ENCODE data around the gene GJA3. TPM values are rescaled to one million over a fixed set of nuclear protein-coding genes. Genes with fewer than 3 reads are reported as not detected.

GJA3 gene
- total RNA-seq, 2 donors from 2014 or later = 0.67 to 0.74 TPM

DNA sequence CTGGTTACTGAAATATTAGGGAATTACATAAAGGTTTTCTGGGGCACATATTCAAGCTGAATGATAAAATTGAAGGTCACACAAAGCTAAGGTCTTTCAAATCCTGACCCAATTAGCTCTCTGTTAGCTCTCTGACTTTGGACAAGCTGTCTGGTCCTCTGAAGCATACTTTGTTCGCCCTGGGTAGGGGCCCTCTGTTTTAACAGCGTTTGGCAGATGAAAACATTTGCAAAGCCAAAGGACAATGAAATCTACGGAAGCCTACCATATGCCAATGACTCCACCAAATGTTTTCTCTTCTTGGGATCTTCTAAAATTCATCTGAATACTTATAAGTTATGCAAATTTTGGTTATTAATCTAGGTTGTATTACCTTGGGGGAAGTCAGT lies 14.5 kb upstream of the GJA3 start:
- Mint-ChIP-seq H3K9me3 (peaks cover 0 to 1% of the 10 kb centered on the region in 2 donors), H3K36me3 (ENCODE audit: insufficient read depth in 2 of 2) (no peaks in the 10 kb centered on the region), H3K27ac (no peak overlapping the region), H3K4me3 (peak overlapping the region in 1 of 2 donors; percentile 30), H3K4me1 (ENCODE audit: low read depth) (peaks cover 30% of the 10 kb centered on the region), H3K27me3 (ENCODE audit: low read depth) (peaks cover 87% of the 10 kb centered on the region)
- no peak for DNase-seq
- ATAC-seq (replicated peaks in 1 of 2) = no peak

DNA sequence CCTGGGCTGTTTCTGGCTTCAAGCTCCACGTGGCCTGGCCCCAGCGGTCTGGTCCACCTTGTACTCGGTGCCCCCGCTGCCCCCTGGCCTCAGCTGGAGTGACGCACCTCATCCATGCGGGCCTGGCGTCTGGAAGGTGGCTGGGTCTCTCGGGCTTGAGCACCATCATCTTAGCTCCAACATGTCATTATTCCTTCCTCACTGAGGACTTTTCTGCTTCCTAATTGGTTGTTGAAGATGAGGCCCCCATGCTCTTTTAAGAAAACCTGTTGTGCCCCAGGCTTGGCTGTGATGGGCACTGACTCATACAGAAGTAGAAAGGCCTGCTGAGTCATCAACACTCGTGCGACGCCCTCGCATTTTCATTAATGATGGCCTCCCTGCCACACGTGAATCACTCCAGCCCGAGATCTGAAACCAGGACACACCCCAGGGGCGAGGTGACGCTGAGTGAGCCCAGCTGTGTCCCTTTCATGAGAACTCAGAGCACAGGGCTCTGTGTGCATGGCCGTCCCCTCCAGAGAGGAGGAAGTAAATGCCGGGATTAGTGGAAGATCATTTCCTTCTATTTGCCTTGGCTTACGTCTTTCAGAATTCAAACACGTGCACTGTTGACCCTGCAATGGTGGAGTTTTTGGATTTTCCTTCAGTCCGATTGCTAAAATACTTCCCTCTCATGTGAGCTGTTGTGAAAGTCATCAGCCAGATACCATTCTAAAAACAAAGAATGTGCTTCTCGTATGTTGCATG lies 14.0 kb upstream of the GJA3 start:
- Mint-ChIP-seq H3K36me3 (ENCODE audit: insufficient read depth in 2 of 2) (no peaks in the 10 kb centered on the region), H3K4me1 (ENCODE audit: low read depth) (peaks cover 30% of the 10 kb centered on the region), H3K27ac (no peak overlapping the region), H3K4me3 (peak overlapping the region; percentile 30 to 61), H3K27me3 (ENCODE audit: low read depth) (peaks cover 87% of the 10 kb centered on the region), H3K9me3 (peaks cover 0 to 1% of the 10 kb centered on the region in 2 donors)
- DNase-seq = peak; percentile 68 to 81
- peak; percentile 94 to 96 for ATAC-seq (replicated peaks in 1 of 2)

DNA sequence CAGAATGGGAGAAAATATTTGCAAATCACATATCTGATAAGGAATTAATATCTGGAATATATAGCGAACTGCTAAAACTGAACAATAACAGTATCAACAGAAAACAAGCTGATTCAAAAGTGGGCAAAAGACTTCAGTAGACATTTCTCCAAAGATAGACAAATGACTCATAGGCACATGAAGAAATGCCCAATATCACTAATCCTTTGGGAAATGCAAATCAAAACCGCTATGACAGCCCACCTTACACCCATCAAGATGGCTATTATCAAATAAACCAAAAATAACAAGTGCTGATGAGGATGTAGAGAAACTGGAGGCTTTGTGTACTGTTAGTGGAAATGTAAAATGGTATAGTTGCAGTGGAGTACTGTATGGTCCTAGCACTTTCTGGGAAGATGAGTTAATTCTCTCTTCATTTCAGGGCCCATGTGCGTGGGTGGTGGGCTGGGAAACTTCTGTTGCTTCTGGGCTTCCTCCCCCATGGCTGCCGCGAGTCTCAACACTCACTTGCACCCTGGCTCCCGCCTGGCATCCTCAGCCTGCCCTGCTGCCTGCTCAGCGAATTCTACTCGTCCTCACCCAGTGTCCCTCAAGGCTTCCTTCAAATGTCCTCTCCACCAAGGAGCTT lies 12.4 kb upstream of the GJA3 start:
- Mint-ChIP-seq H3K4me3 (peak overlapping the region; percentile 11 to 36), H3K27me3 (ENCODE audit: low read depth) (peaks cover 82% of the 10 kb centered on the region), H3K36me3 (ENCODE audit: insufficient read depth in 2 of 2) (no peaks in the 10 kb centered on the region), H3K4me1 (ENCODE audit: low read depth) (peaks cover 28% of the 10 kb centered on the region), H3K27ac (no peak overlapping the region), H3K9me3 (peaks cover 0 to 1% of the 10 kb centered on the region in 2 donors)
- DNase-seq (no peak), ATAC-seq (replicated peaks in 1 of 2) (peak in 1 of 2 donors; percentile 1)

DNA sequence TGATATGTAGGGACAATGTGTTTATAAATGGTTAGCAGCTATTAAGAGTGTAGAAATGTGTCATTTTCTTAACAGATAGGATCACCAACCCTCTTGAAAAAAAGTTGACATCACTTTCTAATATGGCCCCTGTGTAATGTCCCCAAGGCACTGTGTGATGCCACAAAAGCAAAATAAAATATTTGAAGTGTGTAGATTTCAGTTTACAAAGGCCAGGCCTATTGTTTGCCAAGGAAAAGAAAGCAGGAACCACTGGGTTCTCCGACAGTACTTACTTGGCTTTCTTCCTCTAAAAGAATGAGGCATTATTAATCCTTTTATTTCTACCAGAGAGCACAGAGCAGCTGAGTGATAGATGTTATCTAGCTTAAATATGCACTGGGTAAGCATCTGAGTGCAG lies 10.5 kb upstream of the GJA3 start:
- H3K27ac Mint-ChIP-seq = no peak overlapping the region
- peaks cover 24% of the 10 kb centered on the region for H3K4me1 Mint-ChIP-seq (ENCODE audit: low read depth)
- no peak overlapping the region for H3K4me3 Mint-ChIP-seq
- no peak for DNase-seq
- no peaks in the 10 kb centered on the region for H3K36me3 Mint-ChIP-seq (ENCODE audit: insufficient read depth in 2 of 2)
- no peak for ATAC-seq (replicated peaks in 1 of 2)
- H3K9me3 Mint-ChIP-seq = peaks cover 0 to 1% of the 10 kb centered on the region in 2 donors
- peaks cover 86% of the 10 kb centered on the region for H3K27me3 Mint-ChIP-seq (ENCODE audit: low read depth)

DNA sequence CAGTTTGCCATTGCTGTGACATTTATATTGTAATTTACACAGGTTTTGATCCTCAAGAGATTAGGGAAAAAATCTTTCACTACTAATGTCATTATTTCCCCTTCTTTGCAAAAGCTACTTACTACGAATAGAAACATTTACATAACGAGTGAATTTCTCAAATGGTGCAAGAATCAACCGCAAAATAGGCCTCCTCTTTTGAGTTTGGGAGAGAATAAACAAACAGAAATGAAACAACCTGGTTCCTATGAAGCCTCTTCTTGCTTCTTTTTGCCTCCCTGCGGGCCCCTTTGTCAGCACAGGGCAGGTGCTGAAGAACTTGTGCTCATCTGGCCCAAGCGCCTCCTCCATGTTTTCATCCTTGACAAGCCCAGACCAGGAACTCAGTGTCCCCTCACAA lies 10.1 kb upstream of the GJA3 start:
- DNase-seq (no peak), ATAC-seq (replicated peaks in 1 of 2) (no peak)
- no peak overlapping the region for H3K4me3 Mint-ChIP-seq
- H3K27me3 Mint-ChIP-seq (ENCODE audit: low read depth) = peaks cover 86% of the 10 kb centered on the region
- H3K9me3 Mint-ChIP-seq = peaks cover 0 to 1% of the 10 kb centered on the region in 2 donors
- no peak overlapping the region for H3K27ac Mint-ChIP-seq
- no peaks in the 10 kb centered on the region for H3K36me3 Mint-ChIP-seq (ENCODE audit: insufficient read depth in 2 of 2)
- H3K4me1 Mint-ChIP-seq (ENCODE audit: low read depth) = peaks cover 24% of the 10 kb centered on the region

DNA sequence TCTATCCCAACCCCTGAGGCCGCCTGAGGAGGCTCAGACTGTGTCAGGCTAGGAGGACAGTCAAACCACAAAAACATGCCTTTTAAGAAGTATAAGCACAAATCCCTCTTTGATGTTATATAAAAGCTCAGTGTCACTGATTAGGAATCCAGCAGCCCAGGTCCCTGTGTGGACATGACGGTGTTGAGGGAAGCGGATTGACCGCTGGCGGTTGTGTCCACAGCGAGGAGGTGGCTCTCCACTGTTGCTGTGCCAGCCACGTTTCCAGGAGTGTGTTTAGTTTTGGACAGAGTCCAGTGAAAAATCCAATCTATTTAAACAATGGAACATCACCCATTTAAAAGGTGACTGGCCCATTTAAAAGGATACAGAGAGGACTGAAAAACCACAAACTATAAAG lies 7.5 kb upstream of the GJA3 start:
- peaks cover 2% of the 10 kb centered on the region for H3K4me1 Mint-ChIP-seq (ENCODE audit: low read depth)
- DNase-seq (no peak), ATAC-seq (replicated peaks in 1 of 2) (no peak)
- peaks cover 0 to 1% of the 10 kb centered on the region in 2 donors for H3K9me3 Mint-ChIP-seq
- peaks cover 80% of the 10 kb centered on the region for H3K27me3 Mint-ChIP-seq (ENCODE audit: low read depth)
- no peaks in the 10 kb centered on the region for H3K36me3 Mint-ChIP-seq (ENCODE audit: insufficient read depth in 2 of 2)
- no peak overlapping the region for H3K27ac Mint-ChIP-seq
- no peak overlapping the region for H3K4me3 Mint-ChIP-seq

DNA sequence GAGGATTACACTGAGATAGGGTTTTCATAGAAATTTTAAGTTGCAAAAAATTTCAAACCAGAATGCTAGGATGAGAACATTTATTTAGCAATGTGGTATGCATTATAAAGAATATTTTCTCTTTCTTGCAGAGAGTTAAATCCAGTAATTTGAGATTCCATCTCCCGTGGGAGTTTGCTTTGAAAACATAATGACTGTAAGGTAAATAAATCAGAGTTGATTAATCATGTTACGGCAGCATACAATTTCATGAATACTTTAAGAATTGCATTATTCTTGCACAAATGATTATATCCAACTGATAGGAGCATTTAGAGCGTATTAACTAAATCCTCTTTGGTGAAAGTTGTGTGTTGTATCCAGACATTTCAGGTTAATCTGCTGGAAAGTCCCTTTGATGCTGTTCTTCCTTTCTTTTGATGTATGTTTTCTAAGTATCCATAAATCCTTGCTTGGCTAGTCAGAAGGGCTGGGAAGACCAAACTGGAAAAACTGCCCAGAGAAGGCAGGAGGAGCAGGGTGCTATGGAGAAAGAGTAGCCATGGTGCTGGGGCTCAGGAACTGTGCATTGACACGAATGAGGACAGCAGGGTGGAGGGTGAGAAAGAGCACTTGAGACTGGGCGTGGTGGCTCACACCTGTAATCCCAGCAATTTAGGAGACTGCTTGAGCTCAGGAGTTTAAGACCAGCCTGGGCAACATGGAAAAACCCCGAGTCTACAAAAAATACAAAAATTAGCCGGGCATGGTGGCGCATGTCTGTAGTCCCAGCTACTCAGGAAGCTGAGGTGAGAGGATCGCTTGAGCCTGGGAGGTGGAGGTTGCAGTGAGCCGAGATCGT lies 4.8 kb upstream of the GJA3 start:
- ATAC-seq (replicated peaks in 1 of 2) (no peak), DNase-seq (no peak)
- peaks cover 6% of the 10 kb centered on the region for H3K4me1 Mint-ChIP-seq (ENCODE audit: low read depth)
- H3K27ac Mint-ChIP-seq = no peak overlapping the region
- H3K36me3 Mint-ChIP-seq (ENCODE audit: insufficient read depth in 2 of 2) = no peaks in the 10 kb centered on the region
- no peak overlapping the region for H3K4me3 Mint-ChIP-seq
- no peaks in the 10 kb centered on the region for H3K9me3 Mint-ChIP-seq
- H3K27me3 Mint-ChIP-seq (ENCODE audit: low read depth) = peaks cover 71% of the 10 kb centered on the region

DNA sequence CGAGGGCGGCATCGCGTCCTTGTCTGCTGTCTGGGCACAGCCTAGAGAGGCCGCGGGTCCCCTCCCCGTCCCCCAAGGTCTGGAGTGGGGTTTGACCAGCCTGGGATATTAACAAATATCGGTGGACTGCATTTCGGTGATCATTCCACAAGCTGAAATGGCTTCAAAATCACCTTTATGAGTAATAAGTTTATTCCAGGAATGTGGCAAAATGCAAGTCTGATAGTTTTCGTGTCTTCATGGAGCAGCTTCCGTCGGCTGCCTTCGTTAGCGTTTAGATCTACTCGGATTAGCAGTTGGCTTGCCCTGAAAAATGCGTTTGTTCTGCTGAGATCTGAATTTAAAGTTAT lies 1.1 kb upstream of the GJA3 start:
- peaks cover 15% of the 10 kb centered on the region for H3K4me1 Mint-ChIP-seq (ENCODE audit: low read depth)
- no peaks in the 10 kb centered on the region for H3K9me3 Mint-ChIP-seq
- H3K4me3 Mint-ChIP-seq = peak overlapping the region; percentile 85 to 90
- H3K27ac Mint-ChIP-seq = no peak overlapping the region
- peaks cover 1 to 2% of the 10 kb centered on the region in 2 donors for H3K36me3 Mint-ChIP-seq (ENCODE audit: insufficient read depth in 2 of 2)
- ATAC-seq (replicated peaks in 1 of 2) (no peak), DNase-seq (no peak)
- peaks cover 59% of the 10 kb centered on the region for H3K27me3 Mint-ChIP-seq (ENCODE audit: low read depth)

DNA sequence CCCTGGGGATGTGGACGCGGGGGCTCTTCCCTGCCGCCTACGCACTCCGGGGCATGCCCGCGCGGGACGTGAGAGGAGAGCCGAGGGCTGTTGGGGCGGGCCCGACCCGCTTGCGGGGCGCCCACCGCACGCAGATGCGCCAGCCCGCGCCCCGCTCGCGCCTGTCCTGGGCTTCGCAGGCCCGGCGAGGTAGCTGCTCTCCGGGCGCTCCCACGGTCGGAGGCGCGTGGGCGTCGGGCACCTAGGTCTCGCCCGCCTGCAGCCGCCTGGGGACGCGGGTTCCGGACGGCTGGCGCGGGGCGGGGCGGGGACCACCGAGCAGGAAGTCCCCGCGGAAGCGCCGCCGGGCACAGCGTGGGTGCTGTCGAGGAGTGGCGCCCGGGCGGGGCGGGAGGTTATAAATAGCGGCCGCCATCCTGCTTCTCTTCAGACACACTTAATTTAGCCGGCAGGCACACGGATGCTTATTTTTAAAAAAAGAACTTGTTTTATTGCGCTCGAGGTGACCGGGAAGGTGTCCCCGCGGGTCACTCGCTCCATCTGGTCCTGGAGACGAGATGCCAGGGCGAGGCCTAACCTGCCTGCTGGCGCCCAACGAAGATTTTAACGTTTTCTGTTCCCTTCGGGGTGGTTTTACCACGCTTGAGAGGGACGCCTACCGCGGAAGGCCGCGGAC lies 561 bp upstream of the GJA3 start:
- peak; percentile 74 for ATAC-seq (replicated peaks in 1 of 2)

DNA sequence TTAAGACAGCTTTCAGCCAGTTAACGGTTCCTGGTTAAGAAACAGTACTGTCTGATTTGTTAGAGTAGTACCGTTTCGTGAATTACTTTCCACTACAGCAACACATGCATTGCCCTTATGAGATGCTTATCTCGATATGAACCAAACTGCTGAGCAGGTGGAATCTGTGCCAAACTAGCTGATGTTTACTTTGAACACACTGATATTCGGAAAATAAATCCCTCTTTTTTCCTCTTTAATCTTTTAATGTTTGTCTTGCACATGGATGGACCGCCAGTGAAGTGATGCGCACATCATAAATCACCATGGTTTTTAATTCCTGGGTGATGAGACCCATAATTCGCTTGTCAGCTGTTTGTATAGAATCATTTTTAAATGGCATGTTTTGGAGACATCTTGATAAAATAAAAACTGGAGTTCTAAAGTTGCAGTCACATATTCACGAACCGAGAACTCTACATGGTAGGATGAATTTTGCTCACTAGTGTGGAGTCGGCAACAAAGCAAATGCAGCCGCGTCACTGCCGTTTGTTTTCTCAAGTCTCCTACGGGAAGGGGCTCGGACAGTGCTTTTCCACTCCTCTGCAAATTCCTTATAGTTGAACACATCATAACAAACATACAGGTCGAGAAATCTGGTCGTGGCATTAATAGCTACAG lies 1.1 kb downstream of the GJA3 start:
- H3K9me3 Mint-ChIP-seq = no peaks in the 10 kb centered on the region
- peaks cover 15% of the 10 kb centered on the region for H3K4me1 Mint-ChIP-seq (ENCODE audit: low read depth)
- H3K27ac Mint-ChIP-seq = peak overlapping the region; percentile 26
- peaks cover 1 to 2% of the 10 kb centered on the region in 2 donors for H3K36me3 Mint-ChIP-seq (ENCODE audit: insufficient read depth in 2 of 2)
- H3K4me3 Mint-ChIP-seq = peak overlapping the region; percentile 92 to 95
- ATAC-seq (replicated peaks in 1 of 2) (no peak), DNase-seq (no peak)
- H3K27me3 Mint-ChIP-seq (ENCODE audit: low read depth) = peaks cover 42% of the 10 kb centered on the region

More for the DNA sequence above, 561 bp upstream of the GJA3 start:
- Mint-ChIP-seq H3K27ac (no peak overlapping the region), H3K36me3 (ENCODE audit: insufficient read depth in 2 of 2) (peaks cover 1 to 2% of the 10 kb centered on the region in 2 donors), H3K27me3 (ENCODE audit: low read depth) (peaks cover 56% of the 10 kb centered on the region), H3K4me3 (peak overlapping the region; percentile 85 to 90), H3K4me1 (ENCODE audit: low read depth) (peaks cover 15% of the 10 kb centered on the region), H3K9me3 (no peaks in the 10 kb centered on the region)
- DNase-seq = peak; percentile 77

DNA sequence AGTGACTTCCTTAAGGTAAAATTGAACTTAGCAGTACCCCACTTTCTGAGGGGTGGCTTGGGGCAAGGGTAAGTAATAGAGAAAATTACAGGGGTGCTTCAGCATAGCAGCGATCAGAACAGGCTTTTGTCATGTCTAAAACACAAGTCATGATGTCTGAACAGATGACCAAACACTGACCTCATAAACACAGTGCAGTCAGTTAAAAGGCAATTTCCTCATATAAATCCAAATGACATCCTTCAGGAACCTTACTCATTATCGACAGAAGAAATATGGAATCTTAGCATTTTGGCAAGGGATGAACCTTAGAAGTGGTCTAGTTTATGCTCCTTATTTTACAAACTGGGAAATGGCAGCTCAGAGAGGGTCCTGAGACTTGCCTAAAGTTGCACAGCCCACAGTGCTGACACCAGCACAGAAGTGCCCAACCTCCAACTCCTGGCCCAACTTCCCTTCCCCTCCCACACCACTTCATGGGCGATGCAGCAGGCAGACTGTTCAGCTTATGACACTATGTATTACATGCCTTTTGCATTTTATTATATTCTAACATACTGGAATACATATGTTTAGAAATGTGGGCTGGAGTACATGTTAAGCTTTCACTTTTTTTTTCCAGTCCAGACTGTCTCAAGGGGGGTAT lies 3.6 kb downstream of the GJA3 start:
- no peak overlapping the region for H3K27ac Mint-ChIP-seq
- ATAC-seq (replicated peaks in 1 of 2) (no peak), DNase-seq (no peak)
- H3K27me3 Mint-ChIP-seq (ENCODE audit: low read depth) = peaks cover 29% of the 10 kb centered on the region
- no peaks in the 10 kb centered on the region for H3K9me3 Mint-ChIP-seq
- H3K36me3 Mint-ChIP-seq (ENCODE audit: insufficient read depth in 2 of 2) = peaks cover 1 to 2% of the 10 kb centered on the region in 2 donors
- peaks cover 15% of the 10 kb centered on the region for H3K4me1 Mint-ChIP-seq (ENCODE audit: low read depth)
- no peak overlapping the region for H3K4me3 Mint-ChIP-seq

DNA sequence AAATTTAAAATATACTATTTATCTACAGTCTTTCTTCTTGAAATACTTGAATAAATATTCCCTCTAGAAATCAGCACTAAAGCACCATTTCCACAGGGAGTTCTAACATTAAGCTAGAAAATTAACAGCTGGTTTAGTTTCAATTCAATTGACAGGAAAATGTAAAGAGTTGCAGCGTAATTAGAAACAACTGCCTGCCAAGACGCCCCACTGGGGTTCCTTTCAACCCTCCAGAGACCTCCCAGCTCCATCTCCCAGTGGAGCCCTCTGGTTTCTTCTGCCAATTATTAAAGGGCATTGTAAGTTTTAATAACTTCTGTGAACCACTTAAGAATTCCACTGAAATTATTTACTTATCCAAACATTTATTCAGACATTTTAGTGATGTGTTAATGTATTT lies 4.2 kb downstream of the GJA3 start:
- H3K36me3 Mint-ChIP-seq (ENCODE audit: insufficient read depth in 2 of 2) = peaks cover 1 to 2% of the 10 kb centered on the region in 2 donors
- peaks cover 10% of the 10 kb centered on the region for H3K4me1 Mint-ChIP-seq (ENCODE audit: low read depth)
- ATAC-seq (replicated peaks in 1 of 2) = no peak
- no peak overlapping the region for H3K4me3 Mint-ChIP-seq
- no peak overlapping the region for H3K27ac Mint-ChIP-seq
- DNase-seq = no peak
- peaks cover 23% of the 10 kb centered on the region for H3K27me3 Mint-ChIP-seq (ENCODE audit: low read depth)
- no peaks in the 10 kb centered on the region for H3K9me3 Mint-ChIP-seq
